ENCODE results near the gene SV2B.

SV2B gene

GRCh38 chr15:91265416-91265940, 165.4 kb downstream of the SV2B start:
- DNase-seq (ENCODE audit: low read depth, low spot score): no peak

GRCh38 chr15:91268510-91268909, 168.5 kb downstream of the SV2B start:
- no peak for DNase-seq (ENCODE audit: low read depth, low spot score)

- DNase-seq (ENCODE audit: low read depth, low spot score): no peak
Observed at GRCh38 chr15:91270747-91271146, 170.7 kb downstream of the SV2B start.

- DNase-seq (ENCODE audit: low read depth, low spot score): no peak
Observed at GRCh38 chr15:91271565-91272153, 171.6 kb downstream of the SV2B start.

GRCh38 chr15:91275844-91276243, 175.8 kb downstream of the SV2B start:
- no peak for DNase-seq (ENCODE audit: low read depth, low spot score)

GRCh38 chr15:91278951-91279350, 178.9 kb downstream of the SV2B start:
- DNase-seq (ENCODE audit: low read depth, low spot score): no peak

- DNase-seq (ENCODE audit: low read depth, low spot score): no peak
Observed at GRCh38 chr15:91279486-91279885, 179.4 kb downstream of the SV2B start.

GRCh38 chr15:91281947-91282346, 181.9 kb downstream of the SV2B start:
- DNase-seq (ENCODE audit: low read depth, low spot score): no peak

- no peak for DNase-seq (ENCODE audit: low read depth, low spot score)
Observed at GRCh38 chr15:91282486-91282885, 182.4 kb downstream of the SV2B start.

- no peak for DNase-seq (ENCODE audit: low read depth, low spot score)
Observed at GRCh38 chr15:91283155-91283554, 183.1 kb downstream of the SV2B start.

GRCh38 chr15:91284758-91285466, 184.9 kb downstream of the SV2B start:
- no peak for DNase-seq (ENCODE audit: low read depth, low spot score)

GRCh38 chr15:91289324-91289723, 189.3 kb downstream of the SV2B start:
- no peak for DNase-seq (ENCODE audit: low read depth, low spot score)

GRCh38 chr15:91290553-91290952, 190.5 kb downstream of the SV2B start:
- DNase-seq (ENCODE audit: low read depth, low spot score): no peak

GRCh38 chr15:91291673-91292072, 191.6 kb downstream of the SV2B start:
- no peak for DNase-seq (ENCODE audit: low read depth, low spot score)

- DNase-seq (ENCODE audit: low read depth, low spot score): no peak
Observed at GRCh38 chr15:91294344-91294743, 194.3 kb downstream of the SV2B start.

- no peak for DNase-seq (ENCODE audit: low read depth, low spot score)
Observed at GRCh38 chr15:91294795-91295194, 194.7 kb downstream of the SV2B start.

- no peak for DNase-seq (ENCODE audit: low read depth, low spot score)
Observed at GRCh38 chr15:91298101-91298500, 198.0 kb downstream of the SV2B start.

GRCh38 chr15:91302588-91303439, 202.8 kb downstream of the SV2B start:
- DNase-seq (ENCODE audit: low read depth, low spot score): peak; percentile 52

GRCh38 chr15:91304210-91304609, 204.2 kb downstream of the SV2B start:
- no peak for DNase-seq (ENCODE audit: low read depth, low spot score)

- no peak for DNase-seq (ENCODE audit: low read depth, low spot score)
Observed at GRCh38 chr15:91304786-91305185, 204.7 kb downstream of the SV2B start.

GRCh38 chr15:91306144-91306543, 206.1 kb downstream of the SV2B start:
- DNase-seq (ENCODE audit: low read depth, low spot score): no peak

GRCh38 chr15:91307601-91308000, 207.5 kb downstream of the SV2B start:
- DNase-seq (ENCODE audit: low read depth, low spot score): no peak

Data from iPS DF 19.7 (cell line).